ENCODE results near the gene GAREM2.

Gene GAREM2

DNA sequence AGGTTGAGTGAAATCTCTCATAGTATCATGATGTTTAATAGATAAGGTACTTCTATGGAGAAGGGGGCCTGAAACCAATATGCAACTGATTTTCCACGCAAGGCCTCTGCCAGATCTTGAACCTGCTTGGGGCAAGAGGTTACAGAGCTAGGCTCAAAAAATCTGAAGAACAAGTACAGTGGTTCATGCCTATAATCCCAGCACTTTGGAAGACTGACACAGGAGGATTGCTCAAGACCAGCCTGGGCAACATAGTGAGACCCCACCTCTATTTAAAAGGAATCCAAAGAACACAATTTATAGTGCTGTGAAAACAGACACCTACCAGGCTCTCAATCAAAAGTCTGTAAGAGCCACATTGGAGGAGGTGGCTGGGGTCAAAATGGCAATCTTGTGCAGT lies 42.9 kb downstream of the GAREM2 start:
- Histone ChIP-seq H3K36me3 (ENCODE audit: control insufficient read depth in 1 of 2, insufficient read depth in 2 of 2, low read length in 2 of 2) (peaks cover 61 to 75% of the 10 kb centered on the region in 2 donors), H3K27me3 (ENCODE audit: low read depth, low read length) (no peaks in the 10 kb centered on the region), H3K4me1 (ENCODE audit: control insufficient read depth in 1 of 2, insufficient read depth in 2 of 2, low read length in 2 of 2) (no peaks in the 10 kb centered on the region), H3K9me3 (ENCODE audit: control insufficient read depth in 1 of 2, low read length in 2 of 2) (no peaks in the 10 kb centered on the region), H3K4me3 (ENCODE audit: low read depth in 1 of 2, low read length in 2 of 2) (no peak overlapping the region), H3K27ac (ENCODE audit: low read length) (no peak overlapping the region)

DNA sequence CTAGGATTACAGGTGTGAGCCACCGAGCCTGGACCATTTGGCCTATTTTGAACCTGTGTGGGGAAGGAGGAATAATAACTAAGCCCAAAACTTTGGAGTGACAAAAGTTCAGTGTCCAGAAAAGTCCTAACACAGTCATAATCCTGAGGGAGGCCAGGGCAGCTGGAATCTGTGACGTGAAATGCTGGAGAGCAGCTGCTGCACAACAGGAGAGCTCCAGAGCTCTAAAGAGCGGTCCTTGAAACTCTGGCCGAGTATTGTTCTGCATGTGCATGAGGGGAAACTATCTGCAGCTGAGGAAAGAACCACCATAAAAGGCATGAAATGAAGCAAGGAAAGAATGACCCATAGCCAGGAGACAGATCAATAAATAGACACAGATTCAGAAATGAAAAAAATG lies 43.7 kb downstream of the GAREM2 start:
- Histone ChIP-seq H3K27ac (ENCODE audit: low read length) (no peak overlapping the region), H3K27me3 (ENCODE audit: low read depth, low read length) (no peaks in the 10 kb centered on the region), H3K4me1 (ENCODE audit: control insufficient read depth in 1 of 2, insufficient read depth in 2 of 2, low read length in 2 of 2) (no peaks in the 10 kb centered on the region), H3K36me3 (ENCODE audit: control insufficient read depth in 1 of 2, insufficient read depth in 2 of 2, low read length in 2 of 2) (peaks cover 59 to 69% of the 10 kb centered on the region in 2 donors), H3K9me3 (ENCODE audit: control insufficient read depth in 1 of 2, low read length in 2 of 2) (no peaks in the 10 kb centered on the region), H3K4me3 (ENCODE audit: low read depth in 1 of 2, low read length in 2 of 2) (no peak overlapping the region)

DNA sequence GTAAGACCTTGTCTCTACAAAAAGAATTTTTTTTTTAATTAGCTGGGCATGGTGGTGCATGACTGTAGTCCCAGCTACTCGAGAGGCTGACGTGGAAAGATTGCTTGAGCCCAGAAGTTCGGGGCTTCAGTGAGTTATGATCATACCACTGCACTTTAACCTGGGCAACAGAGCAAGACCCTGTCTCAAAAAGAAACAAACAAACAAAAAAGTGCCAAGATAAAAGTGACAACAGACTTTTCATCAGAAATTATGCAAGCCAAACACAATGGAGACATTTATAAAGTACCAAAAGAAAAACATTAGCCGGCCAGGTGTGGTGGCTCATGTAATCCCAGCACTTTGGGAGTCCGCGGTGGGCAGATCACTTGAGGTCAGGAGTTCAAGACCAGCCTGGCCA lies 44.8 kb downstream of the GAREM2 start:
- Histone ChIP-seq H3K4me1 (ENCODE audit: control insufficient read depth in 1 of 2, insufficient read depth in 2 of 2, low read length in 2 of 2) (no peaks in the 10 kb centered on the region), H3K36me3 (ENCODE audit: control insufficient read depth in 1 of 2, insufficient read depth in 2 of 2, low read length in 2 of 2) (peaks cover 60 to 69% of the 10 kb centered on the region in 2 donors), H3K4me3 (ENCODE audit: low read depth in 1 of 2, low read length in 2 of 2) (no peak overlapping the region), H3K9me3 (ENCODE audit: control insufficient read depth in 1 of 2, low read length in 2 of 2) (no peaks in the 10 kb centered on the region), H3K27ac (ENCODE audit: low read length) (no peak overlapping the region), H3K27me3 (ENCODE audit: low read depth, low read length) (no peaks in the 10 kb centered on the region)

DNA sequence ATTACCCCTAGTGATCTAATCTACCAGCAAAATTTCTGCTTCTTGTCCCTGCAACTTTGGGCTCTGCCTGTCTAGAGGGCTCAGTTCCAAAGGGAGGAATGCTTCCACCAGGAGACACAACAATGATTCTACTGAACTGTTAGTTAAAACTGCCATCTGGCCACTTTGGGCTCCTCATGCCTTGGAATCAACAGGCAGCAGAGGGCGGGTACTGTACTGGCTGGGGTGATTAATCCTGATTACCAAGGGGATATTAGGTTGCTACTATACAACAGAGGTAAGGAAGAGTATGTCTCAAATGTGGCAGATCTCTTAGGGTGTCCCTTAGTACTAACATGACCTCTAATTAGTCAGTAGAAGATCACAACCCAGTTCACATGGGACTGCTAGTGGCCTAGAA lies 50.1 kb downstream of the GAREM2 start:
- no peaks in the 10 kb centered on the region for H3K4me1 ChIP-seq (ENCODE audit: control insufficient read depth in 1 of 2, insufficient read depth in 2 of 2, low read length in 2 of 2)
- no peak overlapping the region for H3K4me3 ChIP-seq (ENCODE audit: low read depth in 1 of 2, low read length in 2 of 2)
- no peaks in the 10 kb centered on the region for H3K27me3 ChIP-seq (ENCODE audit: low read depth, low read length)
- no peak overlapping the region for H3K27ac ChIP-seq (ENCODE audit: low read length)
- peaks cover 0 to 2% of the 10 kb centered on the region in 2 donors for H3K9me3 ChIP-seq (ENCODE audit: control insufficient read depth in 1 of 2, low read length in 2 of 2)
- peaks cover 37 to 53% of the 10 kb centered on the region in 2 donors for H3K36me3 ChIP-seq (ENCODE audit: control insufficient read depth in 1 of 2, insufficient read depth in 2 of 2, low read length in 2 of 2)

DNA sequence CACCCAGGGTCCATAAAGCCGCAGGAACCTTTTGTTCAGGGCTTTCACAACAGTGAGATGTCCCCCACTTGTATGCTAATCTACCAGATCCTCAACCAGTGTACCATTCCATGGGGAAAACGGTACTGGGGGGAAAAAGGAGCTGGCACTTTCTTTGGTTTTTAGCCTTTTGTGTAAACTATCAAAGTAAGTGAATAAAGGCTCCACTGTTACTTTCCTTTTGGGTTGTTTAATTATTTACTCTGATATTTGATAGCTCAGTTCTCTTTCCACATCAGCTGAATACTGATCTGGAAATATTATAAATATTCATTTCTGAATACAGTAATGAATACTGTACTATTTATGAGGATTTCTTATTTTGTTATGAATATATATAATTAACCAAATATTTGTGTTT lies 51.2 kb downstream of the GAREM2 start:
- H3K27me3 ChIP-seq (ENCODE audit: low read depth, low read length), result no peaks in the 10 kb centered on the region
- no peak overlapping the region for H3K27ac ChIP-seq (ENCODE audit: low read length)
- H3K4me3 ChIP-seq (ENCODE audit: low read depth in 1 of 2, low read length in 2 of 2), result no peak overlapping the region
- H3K36me3 ChIP-seq (ENCODE audit: control insufficient read depth in 1 of 2, insufficient read depth in 2 of 2, low read length in 2 of 2), result peaks cover 42 to 62% of the 10 kb centered on the region in 2 donors
- H3K4me1 ChIP-seq (ENCODE audit: control insufficient read depth in 1 of 2, insufficient read depth in 2 of 2, low read length in 2 of 2), result no peaks in the 10 kb centered on the region
- H3K9me3 ChIP-seq (ENCODE audit: control insufficient read depth in 1 of 2, low read length in 2 of 2), result peaks cover 0 to 2% of the 10 kb centered on the region in 2 donors

DNA sequence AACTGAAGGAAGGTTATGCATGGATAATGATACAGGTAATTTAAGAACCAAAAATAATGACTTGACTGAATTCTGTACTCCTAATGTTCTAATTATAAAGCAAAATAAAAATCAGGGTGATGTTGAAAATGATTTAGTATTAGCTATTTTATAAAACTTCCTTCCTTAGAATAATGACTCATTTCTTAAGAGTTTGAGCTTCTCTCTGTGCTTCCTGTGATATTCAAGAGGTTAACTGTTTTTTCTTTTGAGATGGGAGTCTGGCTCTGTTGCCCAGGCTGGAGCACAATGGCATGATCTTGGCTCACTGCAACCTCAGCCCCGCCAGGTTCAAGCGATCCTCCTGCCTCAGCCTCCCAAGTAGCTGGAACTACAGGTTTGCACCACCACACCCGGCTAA lies 56.7 kb downstream of the GAREM2 start:
- H3K27me3 ChIP-seq (ENCODE audit: low read depth, low read length), result no peaks in the 10 kb centered on the region
- H3K4me1 ChIP-seq (ENCODE audit: control insufficient read depth in 1 of 2, insufficient read depth in 2 of 2, low read length in 2 of 2), result no peaks in the 10 kb centered on the region
- no peak overlapping the region for H3K27ac ChIP-seq (ENCODE audit: low read length)
- no peak overlapping the region for H3K4me3 ChIP-seq (ENCODE audit: low read depth in 1 of 2, low read length in 2 of 2)
- peaks cover 41 to 85% of the 10 kb centered on the region in 2 donors for H3K36me3 ChIP-seq (ENCODE audit: control insufficient read depth in 1 of 2, insufficient read depth in 2 of 2, low read length in 2 of 2)
- H3K9me3 ChIP-seq (ENCODE audit: control insufficient read depth in 1 of 2, low read length in 2 of 2), result peaks cover 0 to 2% of the 10 kb centered on the region in 2 donors

DNA sequence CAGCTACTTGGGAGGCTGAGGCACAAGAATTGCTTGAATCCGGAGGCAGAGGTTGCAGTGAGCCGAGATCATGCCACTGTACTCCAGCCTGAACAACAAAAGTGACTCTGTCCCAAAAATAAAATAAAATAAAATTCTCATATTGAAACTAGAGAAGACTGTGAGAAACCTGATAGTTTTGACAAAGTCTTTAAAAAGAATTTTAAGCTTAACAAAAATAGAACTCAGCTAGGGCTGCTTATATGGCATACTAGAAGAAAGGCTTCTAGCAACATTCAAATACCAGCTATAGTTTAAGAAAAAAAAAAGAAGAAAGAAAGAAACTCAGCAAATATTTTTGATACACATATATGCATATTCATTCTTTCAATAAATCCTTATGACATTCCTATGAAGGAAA lies 57.9 kb downstream of the GAREM2 start:
- peaks cover 0 to 2% of the 10 kb centered on the region in 2 donors for H3K9me3 ChIP-seq (ENCODE audit: control insufficient read depth in 1 of 2, low read length in 2 of 2)
- H3K36me3 ChIP-seq (ENCODE audit: control insufficient read depth in 1 of 2, insufficient read depth in 2 of 2, low read length in 2 of 2), result peaks cover 45 to 87% of the 10 kb centered on the region in 2 donors
- no peak overlapping the region for H3K27ac ChIP-seq (ENCODE audit: low read length)
- H3K4me1 ChIP-seq (ENCODE audit: control insufficient read depth in 1 of 2, insufficient read depth in 2 of 2, low read length in 2 of 2), result no peaks in the 10 kb centered on the region
- H3K4me3 ChIP-seq (ENCODE audit: low read depth in 1 of 2, low read length in 2 of 2), result no peak overlapping the region
- no peaks in the 10 kb centered on the region for H3K27me3 ChIP-seq (ENCODE audit: low read depth, low read length)

DNA sequence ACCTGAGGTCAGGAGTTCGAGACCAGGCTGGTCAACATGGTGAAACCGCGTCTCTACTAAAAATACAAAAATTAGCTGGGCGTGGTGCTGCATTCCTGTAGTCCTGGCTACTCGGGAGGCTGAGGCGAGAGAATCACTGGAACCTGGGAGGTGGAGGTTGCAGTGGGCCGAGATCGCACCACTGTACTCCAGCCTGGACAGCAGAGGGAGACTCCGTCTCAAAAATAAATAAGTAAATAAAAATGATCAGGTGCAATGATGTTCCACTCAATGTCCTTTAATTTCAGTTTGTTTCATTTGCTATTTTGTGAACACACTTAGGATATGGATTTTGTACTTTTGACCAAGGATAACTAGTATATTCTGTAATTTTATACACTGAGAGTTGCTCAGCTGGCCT lies 62.2 kb downstream of the GAREM2 start:
- Histone ChIP-seq H3K4me3 (ENCODE audit: low read depth in 1 of 2, low read length in 2 of 2) (no peak overlapping the region), H3K27me3 (ENCODE audit: low read depth, low read length) (no peaks in the 10 kb centered on the region), H3K27ac (ENCODE audit: low read length) (no peak overlapping the region), H3K9me3 (ENCODE audit: control insufficient read depth in 1 of 2, low read length in 2 of 2) (no peaks in the 10 kb centered on the region), H3K36me3 (ENCODE audit: control insufficient read depth in 1 of 2, insufficient read depth in 2 of 2, low read length in 2 of 2) (peaks cover 56 to 68% of the 10 kb centered on the region in 2 donors), H3K4me1 (ENCODE audit: control insufficient read depth in 1 of 2, insufficient read depth in 2 of 2, low read length in 2 of 2) (peaks cover 0 to 16% of the 10 kb centered on the region in 2 donors)

DNA sequence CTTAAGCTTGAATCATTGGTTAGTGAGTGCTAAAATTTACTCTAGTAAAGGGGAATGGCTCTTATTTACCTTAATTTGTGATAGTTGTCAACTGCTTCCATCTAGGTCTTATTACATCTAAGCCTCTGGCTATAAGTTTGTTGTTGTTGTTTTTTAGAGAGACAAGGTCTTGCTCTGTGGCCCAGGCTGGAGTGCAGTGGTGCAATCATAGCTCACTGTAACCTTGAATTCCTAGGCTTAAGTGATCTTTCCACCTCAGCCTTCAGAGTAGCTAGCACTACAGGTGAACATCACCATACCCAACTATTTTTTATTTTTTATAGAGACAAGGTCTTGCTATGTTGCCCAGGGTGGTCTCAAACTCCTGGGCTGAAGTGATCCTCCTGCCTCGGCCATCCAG lies 65.0 kb downstream of the GAREM2 start:
- H3K4me3 ChIP-seq (ENCODE audit: low read depth in 1 of 2, low read length in 2 of 2), result no peak overlapping the region
- H3K27me3 ChIP-seq (ENCODE audit: low read depth, low read length), result no peaks in the 10 kb centered on the region
- peaks cover under 1 to 40% of the 10 kb centered on the region in 2 donors for H3K4me1 ChIP-seq (ENCODE audit: control insufficient read depth in 1 of 2, insufficient read depth in 2 of 2, low read length in 2 of 2)
- no peaks in the 10 kb centered on the region for H3K9me3 ChIP-seq (ENCODE audit: control insufficient read depth in 1 of 2, low read length in 2 of 2)
- peaks cover 39 to 48% of the 10 kb centered on the region in 2 donors for H3K36me3 ChIP-seq (ENCODE audit: control insufficient read depth in 1 of 2, insufficient read depth in 2 of 2, low read length in 2 of 2)
- H3K27ac ChIP-seq (ENCODE audit: low read length), result no peak overlapping the region

DNA sequence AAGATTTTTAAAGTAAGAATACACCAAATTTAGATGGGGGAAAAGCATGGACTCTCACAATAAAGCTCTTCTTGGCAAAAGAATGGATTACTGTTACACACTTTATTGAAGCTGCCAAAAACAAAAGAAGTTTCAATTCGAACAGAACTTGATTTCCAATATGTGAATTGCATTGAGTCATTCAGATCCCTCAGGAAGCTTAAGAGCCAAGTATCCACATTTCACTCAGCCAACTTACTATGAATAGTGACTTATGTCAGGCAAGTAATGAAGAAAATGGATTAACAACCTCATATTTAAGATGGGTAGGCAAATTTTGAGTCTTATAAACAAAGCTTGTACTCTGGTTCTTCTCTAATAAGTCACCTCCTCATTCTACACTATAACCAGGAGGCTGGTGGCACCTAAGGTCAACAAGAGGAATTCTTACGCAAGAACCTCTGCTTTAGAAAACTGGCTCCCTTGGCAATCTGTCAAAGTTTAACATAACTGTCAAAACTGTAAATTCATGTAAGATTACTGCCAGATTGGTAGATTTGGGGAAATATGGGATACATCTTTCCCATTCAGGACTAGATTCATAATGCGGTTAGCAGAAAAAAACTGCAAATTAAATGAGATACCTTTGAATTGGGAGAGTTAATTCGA lies 65.5 kb downstream of the GAREM2 start:
- Histone ChIP-seq H3K4me3 (ENCODE audit: low read depth in 1 of 2, low read length in 2 of 2) (no peak overlapping the region), H3K27me3 (ENCODE audit: low read depth, low read length) (no peaks in the 10 kb centered on the region), H3K27ac (ENCODE audit: low read length) (peak overlapping the region; percentile 40), H3K36me3 (ENCODE audit: control insufficient read depth in 1 of 2, insufficient read depth in 2 of 2, low read length in 2 of 2) (peaks cover 33 to 42% of the 10 kb centered on the region in 2 donors), H3K9me3 (ENCODE audit: control insufficient read depth in 1 of 2, low read length in 2 of 2) (no peaks in the 10 kb centered on the region), H3K4me1 (ENCODE audit: control insufficient read depth in 1 of 2, insufficient read depth in 2 of 2, low read length in 2 of 2) (peaks cover 5 to 40% of the 10 kb centered on the region in 2 donors)
